RWPE2 (cell line): ENCODE measurements around the gene RNF166.

Source experiments
- ATAC-seq: fragments of 200-7000 bp; cut with Tn5 transposase; 3 replicates; pipeline ENCODE4 v1.9.1; 2021; ENCODE audit warnings: low read depth
- DNase-seq: peaks from one replicate; pipeline ENCODE4 v3.0.0-alpha.2; 2020; ENCODE audit warnings: low spot score
- H3K27ac ChIP-seq: fragments of 450-650 bp; 2 replicates; pipeline ENCODE4 v1.5.1; 2017; ENCODE audit warnings: mild to moderate bottlenecking; ENCODE audit not compliant: poor library complexity, severe bottlenecking
- H3K27me3 ChIP-seq: fragments of 250-450 bp; sonication (Bioruptor Pico); 2 replicates; pipeline ENCODE4 v1.5.1; 2021; ENCODE audit warnings: mild to moderate bottlenecking, moderate library complexity; ENCODE audit not compliant: insufficient read depth, poor library complexity, severe bottlenecking
- H3K36me3 ChIP-seq: fragments of 250-450 bp; sonication (Bioruptor Pico); 2 replicates; pipeline ENCODE4 v1.5.1; 2020; ENCODE audit warnings: low read depth, mild to moderate bottlenecking, moderate library complexity
- H3K4me1 ChIP-seq: fragments of 250-450 bp; sonication (Bioruptor Pico); 2 replicates; pipeline ENCODE4 v1.5.1; 2021; ENCODE audit warnings: mild to moderate bottlenecking, moderate library complexity; ENCODE audit not compliant: insufficient read depth, poor library complexity, severe bottlenecking
- H3K4me3 ChIP-seq: fragments of 250-450 bp; sonication (Bioruptor Pico); 2 replicates; pipeline ENCODE4 v1.5.1; 2021; ENCODE audit warnings: mild to moderate bottlenecking, moderate library complexity; ENCODE audit not compliant: severe bottlenecking
- H3K9me3 ChIP-seq: fragments of 250-450 bp; sonication (Bioruptor Pico); 2 replicates; pipeline ENCODE4 v1.5.1; 2021; ENCODE audit warnings: mild to moderate bottlenecking, moderate library complexity; ENCODE audit not compliant: severe bottlenecking
- CTCF ChIP-seq: fragments of 450-650 bp; IDR thresholded peaks from one replicate; pipeline ENCODE4 v1.5.1; 2017; ENCODE audit warnings: mild to moderate bottlenecking, moderate library complexity; ENCODE audit not compliant: poor library complexity, severe bottlenecking

RNF166 gene

DNA sequence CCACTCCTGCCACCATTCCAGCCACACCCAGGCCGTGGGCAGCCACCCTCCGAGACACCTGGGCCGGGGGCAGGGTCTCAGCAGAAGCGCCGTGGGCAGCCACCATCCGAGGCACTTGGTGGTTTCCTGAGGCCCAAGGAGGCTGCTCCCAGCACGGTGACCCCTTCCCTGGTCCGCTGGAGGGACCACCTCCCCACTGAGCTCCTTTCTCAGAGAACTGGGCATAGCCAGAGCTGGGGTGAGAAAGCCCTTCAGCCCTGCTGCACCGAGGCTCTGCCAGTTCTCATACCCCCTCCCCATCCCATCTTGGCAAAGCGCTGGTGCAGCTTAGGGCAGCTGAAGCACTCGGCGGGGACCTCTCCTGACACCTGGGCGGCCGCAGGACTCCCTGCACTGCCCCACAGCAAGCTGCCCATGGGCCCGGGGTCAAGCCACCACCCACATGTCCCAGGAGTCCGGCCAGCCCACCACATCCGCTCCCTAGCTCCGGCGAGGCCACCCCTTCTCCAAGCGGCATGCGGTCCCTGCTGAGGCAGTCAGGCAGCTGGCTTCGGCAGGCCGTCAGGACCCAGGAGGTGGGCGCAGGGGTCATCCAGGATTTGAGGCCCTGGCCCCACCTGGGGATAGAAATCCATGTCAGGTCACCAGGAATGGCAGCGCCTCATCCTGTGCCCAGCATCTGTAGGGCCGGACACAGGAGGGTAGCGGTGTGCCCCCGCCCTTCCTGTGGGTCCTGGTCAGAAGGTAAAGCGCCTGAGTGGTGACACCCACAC is 54.0 kb downstream of the RNF166 start:
- no peak for DNase-seq
- peaks cover 56% of the 10 kb centered on the region for H3K36me3 ChIP-seq
- H3K27ac ChIP-seq: no peak overlapping the region
- no peak overlapping the region for H3K4me3 ChIP-seq
- no peaks in the 10 kb centered on the region for H3K4me1 ChIP-seq
- ATAC-seq: no peak
- no peaks in the 10 kb centered on the region for H3K9me3 ChIP-seq
- no peak for TF ChIP-seq CTCF
- no peaks in the 10 kb centered on the region for H3K27me3 ChIP-seq

GRCh38 chr16:88651276-88651988 is 54.8 kb downstream of the RNF166 start:
- DNase-seq (no peak), ATAC-seq (no peak; the same call in 2 of the 3 replicates)
- Histone ChIP-seq H3K9me3 (no peaks in the 10 kb centered on the region), H3K4me3 (peak overlapping the region; percentile 42), H3K27ac (peak overlapping the region; percentile 38), H3K36me3 (peaks cover 49% of the 10 kb centered on the region), H3K4me1 (no peaks in the 10 kb centered on the region), H3K27me3 (no peaks in the 10 kb centered on the region)
- TF ChIP-seq CTCF: no peak

GRCh38 chr16:88650749-88651275 is 55.4 kb downstream of the RNF166 start, which contains the start of gene CYBA:
Gene CYBA, minus strand, starts transcription at chr16:88651053. Its CDS starts 40 bp downstream, at chr16:88651013.
- Histone ChIP-seq H3K27ac (peak within 1 kb of the TSS; percentile 38), H3K4me1 (no peaks in the 10 kb centered on the region), H3K4me3 (peak within 1 kb of the TSS; percentile 42), H3K9me3 (no peaks in the 10 kb centered on the region), H3K36me3 (peaks cover 43% of the 10 kb centered on the region), H3K27me3 (no peaks in the 10 kb centered on the region)
- ATAC-seq (peak; percentile 75), DNase-seq (peak; percentile 76)
- no peak for TF ChIP-seq CTCF

- ATAC-seq: 0 out of 3 replicates have a peak, but pooled peaks have one; percentile 3
- no peak for DNase-seq
- peak overlapping the region; percentile 38 for H3K27ac ChIP-seq
- no peaks in the 10 kb centered on the region for H3K27me3 ChIP-seq
- H3K4me3 ChIP-seq: peak overlapping the region; percentile 42
- no peak for TF ChIP-seq CTCF
- H3K36me3 ChIP-seq: peaks cover 36% of the 10 kb centered on the region
- H3K9me3 ChIP-seq: no peaks in the 10 kb centered on the region
- no peaks in the 10 kb centered on the region for H3K4me1 ChIP-seq
These were observed 56.1 kb downstream of the RNF166 start for GRCh38 chr16:88649924-88650748.
